ENCODE measurements around the gene WNT6. TPM values are rescaled to one million over a fixed set of nuclear protein-coding genes. Genes with fewer than 3 reads are reported as not detected.

Gene WNT6
- total and polyA plus RNA-seq, 8 donors = 0.07 TPM; not detected in 7

DNA sequence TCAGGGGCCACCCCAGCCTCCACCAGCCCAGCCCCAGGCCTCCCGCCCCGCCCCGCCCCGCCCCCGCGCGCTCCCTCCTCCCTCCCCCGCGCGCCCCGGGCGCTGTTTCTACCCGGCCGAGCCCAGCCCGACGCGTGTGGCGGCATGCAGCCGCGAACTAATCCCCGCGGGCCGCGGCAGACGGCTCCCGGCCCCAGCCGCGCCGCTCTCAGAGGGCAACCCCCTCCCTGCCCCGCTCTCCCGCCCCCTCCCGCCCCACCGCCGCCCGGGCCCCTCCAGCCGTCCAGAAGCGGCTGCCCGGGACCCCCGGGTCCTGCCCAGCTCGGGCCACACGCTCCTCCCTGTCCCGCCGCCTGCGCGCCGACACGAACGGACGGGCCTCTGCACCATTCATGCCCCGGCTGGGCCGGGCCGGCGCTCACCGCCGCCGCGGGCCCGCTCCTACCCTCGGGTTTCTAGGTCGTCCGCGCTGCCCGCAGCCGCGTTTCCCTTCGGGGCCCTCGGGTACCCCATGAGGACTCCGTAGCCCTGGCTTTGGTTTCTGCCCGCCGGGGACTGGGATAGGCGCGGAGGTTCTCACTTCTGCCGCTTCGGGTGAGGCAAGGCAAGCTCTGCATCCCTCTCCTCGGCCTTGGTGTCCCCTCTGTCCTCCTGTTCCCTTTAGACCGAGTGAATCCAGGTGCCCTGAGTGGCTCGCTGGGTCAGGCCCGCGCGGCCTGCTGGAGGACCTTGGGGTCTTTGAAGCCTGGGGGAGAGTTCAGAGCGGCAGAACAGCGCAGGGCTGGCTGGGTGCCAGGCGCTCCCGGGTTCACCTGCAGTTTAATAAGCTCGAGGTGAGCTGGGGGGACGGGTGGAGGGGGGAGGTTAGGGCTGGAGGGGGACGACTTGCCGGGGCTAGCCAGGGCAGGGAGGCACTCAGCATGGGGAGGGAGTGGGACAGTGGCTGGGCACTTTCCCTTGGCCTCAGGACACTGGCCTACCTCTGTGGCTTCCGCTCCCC is 24.2 kb downstream of the WNT6 start:
- intact Hi-C loops (cut with DNase I) = no loop called here
- peak overlapping the region; percentile 19 to 28 for H3K4me3 ChIP-seq
- H3K4me1 ChIP-seq = peaks cover 9 to 25% of the 10 kb centered on the region in 2 donors
- H3K27ac ChIP-seq = no peak overlapping the region
- no peaks in the 10 kb centered on the region for H3K9me3 ChIP-seq
- H3K36me3 ChIP-seq = no peaks in the 10 kb centered on the region
- H3K27me3 ChIP-seq = peaks cover 41 to 87% of the 10 kb centered on the region in 2 donors
- TF ChIP-seq CTCF (IDR thresholded peaks at IDR 0.05) = no peak
- ATAC-seq (peak; percentile 63), DNase-seq (no peak)

GRCh38 chr2:218884519-218884918 is 24.9 kb downstream of the WNT6 start:
- DNase-seq (no peak), ATAC-seq (no peak)
- H3K4me1 ChIP-seq = peaks cover 9 to 25% of the 10 kb centered on the region in 2 donors
- H3K9me3 ChIP-seq = no peaks in the 10 kb centered on the region
- intact Hi-C loops (cut with DNase I) = no loop called here
- H3K36me3 ChIP-seq = no peaks in the 10 kb centered on the region
- H3K27ac ChIP-seq = no peak overlapping the region
- peaks cover 35 to 80% of the 10 kb centered on the region in 2 donors for H3K27me3 ChIP-seq
- no peak overlapping the region for H3K4me3 ChIP-seq
- TF ChIP-seq CTCF (IDR thresholded peaks at IDR 0.05) = no peak

DNA sequence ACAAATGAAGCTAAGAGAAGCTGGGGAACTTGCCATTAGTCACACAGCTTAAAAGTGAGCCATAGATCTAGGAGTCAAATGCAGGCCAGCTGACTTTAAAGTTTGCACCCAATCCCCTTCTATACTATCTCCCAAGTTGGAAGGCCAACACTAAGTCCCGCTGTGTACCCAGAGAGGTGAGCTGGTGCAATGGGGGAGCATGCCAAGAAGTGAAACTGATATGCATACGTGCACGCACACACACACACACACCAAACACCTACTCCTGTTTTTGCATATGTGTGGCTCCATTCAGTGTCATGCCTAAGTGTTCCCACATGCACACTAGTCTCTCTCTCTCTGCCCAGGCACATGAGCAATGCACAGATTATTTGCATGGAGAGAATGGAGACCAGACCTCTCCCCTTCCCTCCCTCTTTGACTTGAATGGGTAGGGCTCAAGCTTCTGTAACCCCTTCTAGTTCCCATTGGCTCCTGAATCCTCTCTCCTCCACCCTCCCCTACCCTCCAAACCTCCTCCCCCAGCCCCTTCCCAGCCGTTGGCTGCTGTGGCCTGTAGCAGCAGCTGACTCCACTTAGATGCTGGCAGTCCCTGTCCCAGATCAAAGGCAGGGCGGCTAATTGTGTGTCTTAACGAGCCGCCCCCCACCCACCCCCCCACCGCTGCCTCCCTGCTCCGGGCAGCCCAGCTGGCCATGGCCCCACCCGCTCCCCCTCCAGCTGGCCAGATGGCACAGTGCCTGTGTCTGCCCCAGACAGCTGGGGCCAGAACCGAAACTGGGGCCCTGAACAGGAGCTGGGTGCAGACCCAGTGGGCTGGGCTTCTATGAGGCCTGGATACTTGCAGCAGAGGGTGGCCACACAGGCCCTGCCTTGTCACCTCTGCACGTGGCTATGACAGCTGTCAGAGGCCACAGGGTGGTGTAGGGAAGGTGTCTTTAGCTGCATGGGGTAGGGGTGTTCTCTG is 26.7 kb downstream of the WNT6 start:
- intact Hi-C loops (cut with DNase I) = no loop called here
- ATAC-seq = no peak
- peaks cover 17 to 77% of the 10 kb centered on the region in 2 donors for H3K27me3 ChIP-seq
- no peak overlapping the region for H3K4me3 ChIP-seq
- peaks cover 0 to 11% of the 10 kb centered on the region in 2 donors for H3K4me1 ChIP-seq
- H3K36me3 ChIP-seq = no peaks in the 10 kb centered on the region
- DNase-seq = peak in 1 of 4 donors; percentile 45
- no peak for TF ChIP-seq CTCF (IDR thresholded peaks at IDR 0.05)
- H3K9me3 ChIP-seq = no peaks in the 10 kb centered on the region
- no peak overlapping the region for H3K27ac ChIP-seq

- no peak for DNase-seq
- no peak overlapping the region for H3K27ac ChIP-seq
- peaks cover 11 to 77% of the 10 kb centered on the region in 2 donors for H3K27me3 ChIP-seq
- no peak overlapping the region for H3K4me3 ChIP-seq
- no peak for ATAC-seq
- no peak for TF ChIP-seq CTCF (IDR thresholded peaks at IDR 0.05)
- peaks cover 0 to 11% of the 10 kb centered on the region in 2 donors for H3K4me1 ChIP-seq
- intact Hi-C loops (cut with DNase I) = no loop called here
- no peaks in the 10 kb centered on the region for H3K9me3 ChIP-seq
- H3K36me3 ChIP-seq = no peaks in the 10 kb centered on the region
Observed at GRCh38 chr2:218887079-218887478, 27.5 kb downstream of the WNT6 start.
